HepG2 (cell line): ENCODE results near the gene PTCD2. TPM values are rescaled to one million over a fixed set of nuclear protein-coding genes. Genes with fewer than 3 reads are reported as not detected.

Experiments
- FOXC1 ChIP-seq: sonication (generic); formaldehyde crosslinking; IDR thresholded peaks from 2 replicates; pipeline ENCODE4 v1.8.0; 2022; ENCODE audit warnings: mild to moderate bottlenecking, missing genetic modification reagents, borderline replicate concordance
- FOXK2 ChIP-seq: fragments of 450-650 bp; IDR thresholded peaks from 2 replicates; pipeline ENCODE4 v1.6.1; 2016
- HCFC1 ChIP-seq: fragments of 150-350 bp; IDR thresholded peaks from 2 replicates; pipeline ENCODE4 v1.6.1; 2014; ENCODE audit warnings: low read depth, low read length
- MAFK ChIP-seq, 2 experiments: IDR thresholded peaks in 1 of 2; conservative IDR thresholded peaks in 1 of 2; 2 replicates each; pipeline ENCODE4 v1.6.1; 2011; ENCODE audit warnings: improper control_type of control experiment in 2 of 2, low read length in 2 of 2
- NR2C2 ChIP-seq: sonication (generic); formaldehyde crosslinking; IDR thresholded peaks from 2 replicates; pipeline ENCODE4 v1.4.0; 2020; ENCODE audit warnings: missing genetic modification reagents, mild to moderate bottlenecking, moderate library complexity, borderline replicate concordance
- PTBP1 ChIP-seq: fragments of 200-400 bp; formaldehyde crosslinking; IDR thresholded peaks from 2 replicates; pipeline ENCODE4 v1.6.1; 2018; ENCODE audit warnings: low read length, low read depth; ENCODE audit not compliant: poor library complexity, severe bottlenecking
- RFX3 ChIP-seq: IDR thresholded peaks from 2 replicates; pipeline ENCODE4 v1.6.1; 2016; ENCODE audit warnings: missing biosample characterization, missing genetic modification reagents
- STAT5B ChIP-seq: sonication (generic); formaldehyde crosslinking; IDR thresholded peaks from 2 replicates; pipeline ENCODE4 v1.4.0; 2020; ENCODE audit warnings: missing genetic modification reagents
- ZBTB8A ChIP-seq: sonication (generic); formaldehyde crosslinking; IDR thresholded peaks from 2 replicates; pipeline ENCODE4 v1.4.0; 2020; ENCODE audit warnings: mild to moderate bottlenecking, low read depth, missing genetic modification reagents, borderline replicate concordance
- ZKSCAN8 ChIP-seq: IDR thresholded peaks from 2 replicates; pipeline ENCODE4 v1.6.1; 2016; ENCODE audit warnings: borderline replicate concordance, missing genetic modification reagents, missing compliant biosample characterization
- ZNF629 ChIP-seq: sonication (generic); formaldehyde crosslinking; conservative IDR thresholded peaks from 2 replicates; pipeline ENCODE4 v1.5.0; 2020; ENCODE audit warnings: missing genetic modification reagents
- ZNF850 ChIP-seq: sonication (generic); formaldehyde crosslinking; conservative IDR thresholded peaks from 2 replicates; pipeline ENCODE4 v1.9.0; 2021; ENCODE audit warnings: mild to moderate bottlenecking, missing genetic modification reagents
- polyA plus RNA-seq, 8 experiments: library from polyadenylated mRNA; depleted of rRNA in 3 of 8; stranded (reverse) in 7 of 8; unstranded in 1 of 8; fragments of >200 nt; fragmentation: Illumina TruSeq in 4 of 8; extraction: Trizol in 4 of 8; gene quantifications; 2 replicates each; pipeline versions ENCODE4 v1.2.1 to v1.2.3, GENCODE V29; 2011 to 2016; ENCODE audit warnings: low read depth in 4 of 8, missing spikeins in 1 of 8, mixed read lengths in 1 of 8; ENCODE audit not compliant: insufficient read depth in 1 of 8
- total RNA-seq, 5 experiments: library from RNA; depleted of rRNA; stranded (reverse); fragments of >200 nt; fragmentation: Illumina TruSeq; extraction: Trizol; gene quantifications; 2 replicates each; pipeline ENCODE4 v1.2.3, GENCODE V29; 2016; ENCODE audit warnings: low read depth in 1 of 5
- TF ChIP-seq, protein P1 (sequence below): sonication (generic); formaldehyde crosslinking; IDR thresholded peaks from 2 replicates; pipeline ENCODE4 v1.5.0; 2020; ENCODE audit warnings: mild to moderate bottlenecking, missing genetic modification reagents, borderline replicate concordance
- TF ChIP-seq, protein P2 (sequence below): sonication (generic); formaldehyde crosslinking; IDR thresholded peaks from 2 replicates; pipeline ENCODE4 v1.4.0; 2020; ENCODE audit warnings: mild to moderate bottlenecking, missing genetic modification reagents, borderline replicate concordance
- TF ChIP-seq, protein P3 (sequence below): sonication (generic); formaldehyde crosslinking; IDR thresholded peaks from 2 replicates; pipeline ENCODE4 v1.8.0; 2022; ENCODE audit warnings: missing genetic modification reagents, mild to moderate bottlenecking, inconsistent platforms, borderline replicate concordance

PTCD2 gene
- total and polyA plus RNA-seq, 2 of the 13 experiments (the other 11 are each of a cell fraction or from before 2014, with no cell fraction given) = 5.3 to 6.4 TPM

- TF ChIP-seq, protein P1, sequence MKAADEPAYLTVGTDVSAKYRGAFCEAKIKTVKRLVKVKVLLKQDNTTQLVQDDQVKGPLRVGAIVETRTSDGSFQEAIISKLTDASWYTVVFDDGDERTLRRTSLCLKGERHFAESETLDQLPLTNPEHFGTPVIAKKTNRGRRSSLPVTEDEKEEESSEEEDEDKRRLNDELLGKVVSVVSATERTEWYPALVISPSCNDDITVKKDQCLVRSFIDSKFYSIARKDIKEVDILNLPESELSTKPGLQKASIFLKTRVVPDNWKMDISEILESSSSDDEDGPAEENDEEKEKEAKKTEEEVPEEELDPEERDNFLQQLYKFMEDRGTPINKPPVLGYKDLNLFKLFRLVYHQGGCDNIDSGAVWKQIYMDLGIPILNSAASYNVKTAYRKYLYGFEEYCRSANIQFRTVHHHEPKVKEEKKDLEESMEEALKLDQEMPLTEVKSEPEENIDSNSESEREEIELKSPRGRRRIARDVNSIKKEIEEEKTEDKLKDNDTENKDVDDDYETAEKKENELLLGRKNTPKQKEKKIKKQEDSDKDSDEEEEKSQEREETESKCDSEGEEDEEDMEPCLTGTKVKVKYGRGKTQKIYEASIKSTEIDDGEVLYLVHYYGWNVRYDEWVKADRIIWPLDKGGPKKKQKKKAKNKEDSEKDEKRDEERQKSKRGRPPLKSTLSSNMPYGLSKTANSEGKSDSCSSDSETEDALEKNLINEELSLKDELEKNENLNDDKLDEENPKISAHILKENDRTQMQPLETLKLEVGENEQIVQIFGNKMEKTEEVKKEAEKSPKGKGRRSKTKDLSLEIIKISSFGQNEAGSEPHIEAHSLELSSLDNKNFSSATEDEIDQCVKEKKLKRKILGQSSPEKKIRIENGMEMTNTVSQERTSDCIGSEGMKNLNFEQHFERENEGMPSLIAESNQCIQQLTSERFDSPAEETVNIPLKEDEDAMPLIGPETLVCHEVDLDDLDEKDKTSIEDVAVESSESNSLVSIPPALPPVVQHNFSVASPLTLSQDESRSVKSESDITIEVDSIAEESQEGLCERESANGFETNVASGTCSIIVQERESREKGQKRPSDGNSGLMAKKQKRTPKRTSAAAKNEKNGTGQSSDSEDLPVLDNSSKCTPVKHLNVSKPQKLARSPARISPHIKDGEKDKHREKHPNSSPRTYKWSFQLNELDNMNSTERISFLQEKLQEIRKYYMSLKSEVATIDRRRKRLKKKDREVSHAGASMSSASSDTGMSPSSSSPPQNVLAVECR = peak; percentile 96
- TF ChIP-seq PTBP1 (no peak), STAT5B (CRISPR knock-in tag) (no peak), MAFK (conservative IDR thresholded peaks at IDR 0.05 in 1 of 2, IDR thresholded peaks at IDR 0.05 in 1 of 2; ENCODE audit: low read length in 2 of 2) (no peak), FOXK2 (no peak), ZNF850 (CRISPR knock-in tag) (0 out of 2 replicates have a peak, but pooled peaks have one; percentile 49), ZKSCAN8 (CRISPR knock-in tag) (no peak), ZBTB8A (no peak), NR2C2 (CRISPR knock-in tag) (peak; percentile 48), HCFC1 (no peak), ZNF629 (CRISPR knock-in tag) (0 out of 2 replicates have a peak, but pooled peaks have one; percentile 12), FOXC1 (CRISPR knock-in tag) (peak; percentile 98), RFX3 (CRISPR knock-in tag) (no peak)
- TF ChIP-seq, protein P2, sequence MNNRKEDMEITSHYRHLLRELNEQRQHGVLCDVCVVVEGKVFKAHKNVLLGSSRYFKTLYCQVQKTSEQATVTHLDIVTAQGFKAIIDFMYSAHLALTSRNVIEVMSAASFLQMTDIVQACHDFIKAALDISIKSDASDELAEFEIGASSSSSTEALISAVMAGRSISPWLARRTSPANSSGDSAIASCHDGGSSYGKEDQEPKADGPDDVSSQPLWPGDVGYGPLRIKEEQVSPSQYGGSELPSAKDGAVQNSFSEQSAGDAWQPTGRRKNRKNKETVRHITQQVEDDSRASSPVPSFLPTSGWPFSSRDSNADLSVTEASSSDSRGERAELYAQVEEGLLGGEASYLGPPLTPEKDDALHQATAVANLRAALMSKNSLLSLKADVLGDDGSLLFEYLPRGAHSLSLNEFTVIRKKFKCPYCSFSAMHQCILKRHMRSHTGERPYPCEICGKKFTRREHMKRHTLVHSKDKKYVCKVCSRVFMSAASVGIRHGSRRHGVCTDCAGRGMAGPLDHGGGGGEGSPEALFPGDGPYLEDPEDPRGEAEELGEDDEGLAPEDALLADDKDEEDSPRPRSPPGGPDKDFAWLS (CRISPR knock-in tag) = no peak
- TF ChIP-seq, protein P3, sequence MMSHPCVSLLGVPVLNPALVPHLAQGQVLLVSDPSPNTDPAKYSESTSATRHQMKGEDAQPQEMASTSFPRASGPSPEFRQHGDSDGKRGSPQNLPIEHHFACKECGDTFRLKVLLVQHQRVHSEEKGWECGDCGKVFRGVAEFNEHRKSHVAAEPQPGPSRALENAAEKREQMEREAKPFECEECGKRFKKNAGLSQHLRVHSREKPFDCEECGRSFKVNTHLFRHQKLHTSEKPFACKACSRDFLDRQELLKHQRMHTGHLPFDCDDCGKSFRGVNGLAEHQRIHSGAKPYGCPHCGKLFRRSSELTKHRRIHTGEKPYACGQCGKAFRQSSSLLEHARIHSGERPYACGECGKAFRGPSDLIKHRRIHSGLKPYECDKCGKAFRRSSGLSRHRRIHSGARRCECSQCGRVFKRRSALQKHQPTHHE = peak; percentile 54; the same call in 1 of the 2 replicates
Measured at GRCh38 chr5:72307968-72308852, 12.0 kb upstream of the PTCD2 start (continued).
